UCSD-AML1 (cell line): ENCODE measurements around the gene MUS81.
A peak's percentile ranks its signal among the peaks of the same experiment; 100 is the strongest.
"Not testable (repeated sequence)": the region's sequence is repeated elsewhere in the genome, so short reads cannot be mapped to it uniquely, and the experiment has no call there.

Source experiments
- DNase-seq: peaks from one replicate; lab custom pipeline; 2025; ENCODE audit not compliant: unreplicated experiment; lab: John Stamatoyannopoulos, UW

The MUS81 gene, protein sequence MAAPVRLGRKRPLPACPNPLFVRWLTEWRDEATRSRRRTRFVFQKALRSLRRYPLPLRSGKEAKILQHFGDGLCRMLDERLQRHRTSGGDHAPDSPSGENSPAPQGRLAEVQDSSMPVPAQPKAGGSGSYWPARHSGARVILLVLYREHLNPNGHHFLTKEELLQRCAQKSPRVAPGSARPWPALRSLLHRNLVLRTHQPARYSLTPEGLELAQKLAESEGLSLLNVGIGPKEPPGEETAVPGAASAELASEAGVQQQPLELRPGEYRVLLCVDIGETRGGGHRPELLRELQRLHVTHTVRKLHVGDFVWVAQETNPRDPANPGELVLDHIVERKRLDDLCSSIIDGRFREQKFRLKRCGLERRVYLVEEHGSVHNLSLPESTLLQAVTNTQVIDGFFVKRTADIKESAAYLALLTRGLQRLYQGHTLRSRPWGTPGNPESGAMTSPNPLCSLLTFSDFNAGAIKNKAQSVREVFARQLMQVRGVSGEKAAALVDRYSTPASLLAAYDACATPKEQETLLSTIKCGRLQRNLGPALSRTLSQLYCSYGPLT

DNA sequence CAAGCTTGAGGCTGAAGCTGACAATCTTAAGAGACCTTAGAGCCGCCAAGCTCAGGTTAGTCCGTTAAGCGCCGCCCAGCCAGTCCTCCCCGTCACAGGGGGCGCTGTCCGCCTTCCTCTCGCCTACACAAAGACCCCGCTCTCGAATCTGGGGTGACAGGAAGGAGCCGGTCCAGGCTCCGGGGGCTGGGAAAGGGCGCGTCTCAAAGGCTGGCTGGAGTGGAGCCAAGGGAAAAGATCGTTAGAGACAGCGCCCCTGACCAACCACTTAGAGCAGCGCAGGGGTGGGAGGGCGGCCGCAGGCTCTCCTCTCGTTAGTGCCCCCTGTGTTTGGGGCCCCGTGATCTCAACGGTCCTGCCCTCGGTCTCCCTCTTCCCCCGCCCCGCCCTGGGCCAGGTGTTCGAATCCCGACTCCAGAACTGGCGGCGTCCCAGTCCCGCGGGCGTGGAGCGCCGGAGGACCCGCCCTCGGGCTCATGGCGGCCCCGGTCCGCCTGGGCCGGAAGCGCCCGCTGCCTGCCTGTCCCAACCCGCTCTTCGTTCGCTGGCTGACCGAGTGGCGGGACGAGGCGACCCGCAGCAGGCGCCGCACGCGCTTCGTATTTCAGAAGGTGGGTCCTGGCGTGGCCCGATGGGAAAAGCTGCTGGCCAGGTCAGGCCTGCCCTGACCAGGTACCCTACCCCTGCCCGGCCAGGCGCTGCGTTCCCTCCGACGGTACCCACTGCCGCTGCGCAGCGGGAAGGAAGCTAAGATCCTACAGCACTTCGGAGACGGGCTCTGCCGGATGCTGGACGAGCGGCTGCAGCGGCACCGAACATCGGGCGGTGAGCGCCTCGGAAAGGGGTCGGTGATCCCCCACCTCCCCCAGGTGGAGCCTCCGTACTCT lies at the start of gene MUS81:
Gene MUS81 (plus strand): TSS at position 156 of the 887 bp plus-strand sequence. CDS start 321 bp downstream, at position 477.
- DNase-seq, result peak; percentile 96

DNA sequence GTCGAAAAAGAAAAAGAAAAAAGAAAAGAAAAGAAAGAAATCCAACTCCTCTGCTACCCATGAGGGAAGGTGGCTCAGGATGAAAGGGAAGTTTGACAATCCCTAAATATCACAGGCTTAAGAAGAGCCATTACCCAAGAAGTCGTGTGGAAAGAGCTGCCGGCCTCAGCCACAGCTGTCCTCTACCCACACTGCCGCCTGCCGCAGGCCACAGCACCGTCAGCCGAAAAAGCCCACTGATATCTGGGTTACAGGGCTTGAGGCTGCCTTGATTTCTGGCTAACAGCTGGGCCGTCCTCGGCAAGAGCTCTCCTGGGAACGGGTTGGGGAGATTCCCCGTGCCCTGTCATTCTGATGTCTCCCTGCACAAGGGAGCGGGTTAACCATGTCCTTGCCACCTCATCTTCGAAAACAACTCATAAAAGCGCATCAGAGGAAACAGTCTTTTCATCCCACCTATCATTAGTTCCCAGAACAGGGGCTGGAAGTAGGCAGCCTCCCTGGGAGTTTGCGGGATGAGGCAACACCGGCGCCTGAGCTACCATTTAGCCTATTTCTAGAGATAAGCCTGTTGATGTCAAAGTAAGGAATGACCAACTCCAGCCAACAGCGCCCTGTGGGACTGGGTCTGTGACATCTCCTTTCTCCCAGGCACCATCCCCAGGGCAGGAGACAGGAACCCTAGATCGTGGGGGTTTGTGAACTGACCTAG lies 48.3 kb upstream of the MUS81 start:
- DNase-seq, result no peak

DNA sequence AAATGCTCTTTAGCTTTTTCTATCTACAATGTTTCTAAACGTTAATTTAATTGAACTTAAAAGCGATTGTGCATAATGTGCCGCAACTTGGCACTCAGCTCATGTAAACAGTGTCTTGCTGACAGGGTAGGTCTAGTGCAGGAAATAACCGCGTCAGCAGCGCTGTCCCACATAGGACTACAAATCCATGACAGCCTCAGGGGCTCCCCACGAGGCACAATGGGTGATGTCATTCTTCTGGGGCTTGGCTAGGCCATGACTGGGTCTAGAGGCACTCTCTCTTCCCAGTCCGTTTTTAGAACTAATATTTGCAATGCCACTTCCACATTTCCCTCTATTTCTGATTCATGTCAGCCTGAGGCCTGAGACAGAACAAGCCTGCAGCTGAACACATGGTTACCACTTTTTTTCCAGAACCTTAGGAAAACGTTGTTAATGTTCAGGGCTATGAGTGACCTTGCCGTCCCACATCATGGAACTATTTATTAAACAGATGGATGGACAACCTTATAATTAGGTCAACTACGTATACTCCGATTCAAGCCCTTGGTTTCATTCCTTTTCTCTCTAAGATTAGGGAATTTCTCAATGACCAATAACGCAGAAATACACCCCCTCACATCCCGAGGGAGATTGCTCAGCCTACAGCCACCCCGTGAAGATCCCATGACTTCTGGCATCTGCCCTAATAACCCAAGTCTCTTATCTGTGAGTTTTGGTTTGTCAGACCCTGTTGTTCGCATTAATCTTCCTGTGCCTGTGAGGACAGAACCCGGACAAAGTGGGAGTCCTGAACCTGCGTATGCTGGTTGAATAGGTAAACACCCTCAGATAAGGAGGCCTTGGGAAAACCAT lies 45.9 kb upstream of the MUS81 start:
- no peak for DNase-seq

DNA sequence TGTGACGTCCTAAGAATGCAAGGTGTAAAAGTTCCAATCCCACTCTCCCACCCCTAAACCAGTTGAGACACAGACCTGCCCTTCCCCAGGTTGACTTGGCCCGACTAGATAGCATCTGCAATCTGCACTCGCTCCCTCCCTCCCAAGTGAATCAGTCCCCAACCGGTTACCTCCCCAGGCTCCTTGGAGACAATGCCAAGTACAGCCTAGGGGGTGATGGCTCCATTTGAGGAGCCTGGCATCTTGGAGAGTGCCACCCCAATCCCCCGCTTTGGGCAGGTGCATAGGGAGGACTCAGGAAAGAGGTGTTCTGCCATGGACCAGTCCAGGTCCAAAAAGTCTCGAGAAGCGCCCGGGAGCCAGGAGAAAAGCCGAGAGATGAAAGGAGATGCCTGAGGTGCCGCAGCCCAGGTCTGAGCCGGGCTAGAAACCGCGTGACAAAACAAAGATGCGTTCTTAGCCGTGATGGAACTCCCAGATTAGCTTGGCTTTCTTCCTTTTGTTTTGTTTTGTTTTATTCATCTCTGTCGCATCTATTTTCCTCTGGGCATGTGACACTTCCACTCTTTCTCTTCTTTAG lies 45.2 kb upstream of the MUS81 start:
- DNase-seq, result no peak

DNA sequence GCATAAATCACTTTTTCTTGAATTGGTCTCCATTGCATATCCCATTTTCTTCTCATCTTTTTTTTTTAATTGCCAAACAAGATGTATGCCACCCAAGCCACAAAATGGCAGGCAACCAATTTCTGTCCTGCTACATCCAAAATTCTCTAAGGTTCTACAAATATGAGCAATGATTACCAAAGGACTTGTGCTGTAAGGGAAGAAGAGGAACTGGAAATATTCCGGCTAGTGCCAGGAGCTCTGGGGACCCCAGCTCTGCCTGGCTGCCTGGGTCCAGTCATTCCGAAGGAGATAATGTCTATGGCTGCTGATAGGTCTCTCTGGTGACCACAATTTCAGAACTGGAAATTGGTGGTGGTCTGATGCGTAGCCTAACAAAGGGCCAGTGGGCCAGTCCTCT lies 43.5 kb upstream of the MUS81 start:
- DNase-seq, result no peak

DNA sequence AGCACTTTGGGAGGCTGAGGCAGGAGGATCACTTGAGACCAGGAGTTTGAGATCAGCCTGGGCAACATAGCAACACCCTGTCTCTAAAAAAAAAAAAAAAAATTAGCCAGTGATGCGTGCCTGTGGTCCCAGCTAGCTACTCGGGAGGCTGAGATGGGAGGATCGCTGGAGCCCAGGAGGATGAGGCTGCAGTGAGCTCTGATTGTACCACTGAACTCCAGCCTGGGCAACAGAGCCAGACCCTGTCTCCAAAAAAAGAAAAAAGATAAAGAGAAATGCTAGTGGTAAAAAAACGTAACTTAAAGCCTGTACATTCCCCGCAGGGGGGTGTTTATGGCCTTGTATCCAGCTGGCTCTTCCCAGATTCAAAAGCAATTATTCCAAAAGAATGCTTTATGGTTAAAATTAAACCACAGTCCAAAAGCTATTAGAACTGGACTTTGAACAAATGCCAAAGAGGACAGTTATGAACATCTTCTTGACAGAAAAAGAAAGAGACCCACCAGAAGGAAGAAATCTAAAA lies 42.9 kb upstream of the MUS81 start:
- no peak for DNase-seq

DNA sequence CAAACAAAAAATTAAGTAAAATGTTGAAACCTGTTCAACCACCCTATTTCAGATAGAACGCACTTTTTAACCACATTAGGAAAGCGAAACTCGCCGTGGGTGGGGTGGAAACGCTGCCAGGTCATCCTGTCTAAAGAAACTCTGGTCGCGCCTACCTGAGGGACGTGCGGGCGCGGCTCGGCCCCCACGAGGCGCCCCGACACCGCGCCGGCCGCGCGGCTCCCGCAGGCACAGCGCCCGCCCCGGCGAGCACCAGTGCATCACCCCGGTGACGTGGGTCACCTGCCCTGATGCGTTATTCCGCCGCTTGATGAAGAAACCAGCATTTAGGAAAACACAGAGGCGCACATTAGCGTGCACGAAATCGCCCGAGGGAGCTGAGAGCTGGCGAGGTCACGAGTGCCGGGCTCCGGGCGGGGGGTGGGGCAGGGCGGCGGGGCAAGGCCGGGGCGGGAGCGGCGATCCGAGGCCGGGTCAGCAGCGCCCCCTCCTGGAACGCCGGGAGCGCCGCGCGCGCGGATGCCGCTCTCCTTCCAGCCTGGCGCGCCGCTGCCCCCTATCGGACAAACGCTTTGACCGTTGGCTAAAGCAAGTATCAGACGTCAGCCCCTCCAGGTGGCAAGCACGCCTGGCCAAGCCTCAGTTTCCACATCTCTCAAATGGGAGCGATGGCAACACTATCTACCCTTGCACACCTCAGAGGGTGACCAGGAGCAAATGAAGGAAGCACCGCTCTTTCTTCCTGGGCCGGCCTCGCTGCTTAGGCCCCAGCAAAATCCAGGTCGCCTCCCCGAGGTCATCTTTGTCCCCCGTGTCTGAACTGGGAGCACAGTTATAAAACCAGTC lies 42.2 kb upstream of the MUS81 start:
- DNase-seq, result peak; percentile 91

DNA sequence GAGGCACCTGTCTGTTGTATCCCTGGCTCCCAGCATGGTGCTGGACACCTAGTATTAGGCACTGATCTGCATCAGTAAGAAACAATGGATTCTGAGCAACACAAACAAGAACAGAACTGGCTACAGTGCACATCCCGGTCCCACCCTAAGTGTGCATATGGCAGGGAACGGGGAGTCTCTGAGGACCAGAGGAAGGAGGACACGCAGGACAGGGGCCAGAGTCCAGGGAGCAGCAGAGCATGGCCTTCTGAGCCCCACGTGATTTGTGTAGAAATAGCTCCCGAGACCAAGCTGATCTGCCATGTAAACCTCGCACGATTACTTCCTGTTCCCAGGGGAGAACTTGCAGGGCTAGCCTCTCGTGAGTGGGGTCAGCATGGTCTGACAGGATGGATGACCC lies 39.1 kb upstream of the MUS81 start:
- no peak for DNase-seq

DNA sequence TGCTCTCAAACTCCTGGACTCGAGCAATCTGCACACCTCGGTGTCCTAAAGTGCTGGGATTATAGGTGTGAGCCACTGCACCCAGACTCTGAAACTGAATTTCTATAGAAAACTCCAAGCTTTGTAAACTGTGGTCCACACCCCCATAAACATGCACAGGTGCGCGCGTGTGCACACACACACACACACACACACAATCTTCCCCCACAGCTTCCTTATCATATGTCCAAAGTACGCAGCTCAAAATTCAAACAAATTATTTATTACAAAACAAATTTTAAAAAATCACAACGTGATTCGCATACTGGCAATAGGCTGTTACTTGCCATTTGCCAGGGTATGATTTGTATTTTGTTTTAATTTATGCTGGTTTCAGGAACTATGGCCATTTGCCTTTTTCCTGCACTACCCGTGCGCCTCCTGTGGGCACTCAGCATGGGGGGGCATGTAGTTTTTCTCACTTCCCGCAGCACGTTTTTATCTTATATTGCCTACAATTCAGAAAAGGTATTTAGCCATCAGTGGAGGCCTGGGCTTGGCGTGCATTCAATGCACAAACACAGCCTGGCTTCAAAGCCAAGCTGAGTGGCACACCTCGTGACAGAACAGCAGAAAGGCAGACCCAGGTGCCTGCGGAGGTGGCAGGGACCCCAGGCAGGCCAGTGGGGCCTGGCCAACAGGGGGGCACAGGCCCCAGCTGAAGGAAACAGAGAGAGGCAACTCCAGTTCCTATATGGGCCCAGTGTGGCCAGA lies 37.3 kb upstream of the MUS81 start:
- DNase-seq, result no peak

DNA sequence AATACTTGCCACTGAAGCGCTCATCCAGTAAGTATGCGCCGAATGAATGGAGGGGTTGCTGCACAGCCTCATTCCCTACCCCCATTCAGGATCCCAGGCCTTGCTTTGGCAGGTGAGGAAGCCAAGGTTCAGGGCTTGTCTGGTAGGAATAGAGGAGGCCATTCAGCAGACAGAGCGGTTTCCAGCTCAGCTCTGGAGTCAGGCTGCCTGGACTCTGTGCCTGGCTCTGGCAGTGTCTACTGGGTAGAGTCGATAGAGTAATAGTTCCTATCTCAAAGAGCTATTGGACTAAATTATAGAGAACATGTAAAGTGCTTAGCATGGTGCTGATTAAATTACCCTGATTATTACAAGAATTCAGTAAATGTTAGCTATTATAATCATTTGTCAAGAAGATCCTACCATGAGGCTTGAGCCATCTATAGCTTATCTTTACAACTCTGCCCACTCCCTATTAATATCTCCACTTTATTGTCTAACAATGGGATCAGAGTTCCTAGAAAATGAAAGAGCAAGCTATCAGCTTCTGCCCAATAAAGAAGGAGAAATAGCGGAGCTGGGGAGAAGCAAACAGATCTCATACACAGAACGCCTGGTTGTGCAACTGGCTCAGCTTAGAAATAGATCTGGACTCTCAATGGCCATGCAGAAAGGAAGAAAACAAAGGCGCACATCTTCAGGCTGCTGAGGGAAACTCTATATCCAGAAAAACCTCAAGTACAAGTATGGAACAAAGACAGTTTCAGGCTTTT lies 33.1 kb upstream of the MUS81 start:
- DNase-seq, result no peak

DNA sequence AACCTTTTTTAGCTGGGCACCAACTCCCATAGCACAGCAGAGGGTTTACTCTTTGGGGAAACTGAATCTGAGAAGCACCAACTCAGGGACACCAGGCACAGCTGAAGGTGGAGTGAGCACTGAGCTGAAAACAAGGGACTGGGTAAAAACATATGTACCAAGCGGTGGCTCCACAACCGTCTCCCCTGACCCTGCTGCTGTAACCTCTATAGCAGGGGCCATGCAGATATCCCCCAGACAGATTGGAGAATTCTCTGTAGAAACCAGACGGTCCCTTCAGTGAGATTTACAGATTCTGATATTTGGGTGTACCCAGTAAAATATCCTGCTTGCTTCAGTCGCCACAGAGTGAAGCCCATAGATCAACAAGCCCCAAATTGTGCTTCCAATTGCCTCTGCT lies 30.8 kb upstream of the MUS81 start:
- no peak for DNase-seq

DNA sequence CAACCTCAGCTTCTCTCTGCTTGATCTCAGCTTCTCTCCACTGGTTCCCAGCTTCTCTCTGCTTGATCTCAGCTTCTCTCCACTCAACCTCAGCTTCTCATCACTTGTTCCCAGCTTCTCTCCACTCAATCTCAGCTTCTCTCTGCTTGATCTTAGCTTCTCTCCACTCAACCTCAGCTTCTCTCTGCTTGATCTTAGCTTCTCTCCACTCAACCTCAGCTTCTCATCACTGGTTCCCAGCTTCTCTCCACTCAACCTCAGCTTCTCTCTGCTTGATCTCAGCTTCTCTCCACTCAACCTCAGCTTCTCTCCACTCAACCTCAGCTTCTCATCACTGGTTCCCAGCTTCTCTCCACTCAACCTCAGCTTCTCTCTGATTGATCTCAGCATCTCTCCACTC lies 28.0 kb upstream of the MUS81 start:
- DNase-seq, result not testable (repeated sequence)

DNA sequence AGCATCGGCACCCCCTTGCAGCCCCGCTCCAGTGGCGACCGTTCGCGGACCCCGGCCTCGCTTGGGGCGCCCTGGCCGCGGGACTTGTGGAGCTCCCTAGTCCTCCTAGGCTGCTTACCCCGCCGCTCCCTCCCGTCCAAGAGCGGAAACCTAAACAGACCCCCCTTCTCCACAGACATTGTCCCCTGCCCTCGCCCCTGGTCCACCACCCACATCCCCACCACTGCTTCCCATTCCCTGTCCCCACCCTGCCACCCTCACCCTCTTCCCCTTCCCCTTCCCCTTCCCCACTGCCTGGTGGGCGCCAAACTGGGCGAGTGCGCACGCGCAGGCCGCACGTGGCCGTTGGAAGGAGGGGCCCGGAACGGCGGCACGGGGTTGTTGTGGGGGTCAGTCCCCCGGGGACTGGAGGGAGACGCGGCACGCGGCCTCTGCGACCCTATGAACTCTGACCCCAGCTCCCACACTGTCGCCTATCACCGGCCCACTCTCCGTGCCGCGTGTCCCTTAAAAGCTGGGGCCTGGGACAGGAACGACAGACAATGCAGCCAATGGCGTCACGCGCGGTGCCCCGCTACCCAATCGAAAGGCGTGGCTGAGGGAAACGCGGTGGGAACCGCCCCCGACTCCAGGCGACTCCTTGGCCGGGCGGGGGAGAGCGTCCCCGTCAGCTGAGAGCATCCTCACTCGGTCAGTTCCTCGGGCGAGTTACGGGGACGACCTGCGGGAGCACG lies 26.8 kb upstream of the MUS81 start, which contains the start of gene SNX32:
Gene SNX32 (plus strand): TSS at position 667 of the 734 bp plus-strand sequence. CDS start 103 bp downstream, outside the sequence.
- DNase-seq, result peak; percentile 91

DNA sequence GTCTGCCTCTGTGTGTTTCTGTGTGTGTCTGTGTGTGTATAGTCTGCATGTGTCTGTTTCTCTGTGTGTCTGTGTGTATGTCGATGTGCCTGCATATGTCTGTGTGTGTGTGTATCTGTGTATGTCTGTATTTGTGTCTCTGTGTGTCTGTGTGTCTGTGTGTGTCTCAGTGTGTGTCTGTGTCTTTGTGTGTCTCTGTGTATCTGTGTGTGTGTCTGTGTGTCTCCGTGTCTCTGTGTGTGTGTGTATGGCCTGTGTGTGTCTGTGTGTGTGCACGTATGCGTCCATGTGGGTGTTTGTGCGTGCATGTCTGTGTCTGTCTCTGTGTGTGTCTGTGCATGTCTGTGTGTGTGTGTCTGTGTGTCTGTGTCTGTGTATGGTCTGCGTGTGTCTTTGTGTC lies 26.0 kb upstream of the MUS81 start:
- DNase-seq, result no peak

DNA sequence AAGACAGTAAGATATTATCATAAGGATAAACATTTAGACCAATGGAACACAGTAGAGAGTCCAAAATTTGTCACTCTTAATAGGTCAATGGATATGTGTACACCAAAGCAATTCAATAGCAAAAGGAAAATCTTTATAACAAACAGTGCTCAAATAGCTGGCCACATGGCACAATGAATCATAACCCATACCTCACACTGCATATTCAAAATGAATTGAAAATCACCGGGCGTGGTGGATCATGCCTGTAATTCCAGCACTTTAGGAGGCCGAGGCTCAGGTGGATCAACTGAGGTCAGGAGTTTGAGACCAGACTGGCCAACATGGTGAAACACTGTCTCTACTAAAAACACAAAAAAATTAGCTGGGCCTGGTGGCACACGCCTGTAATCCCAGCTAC lies 18.1 kb upstream of the MUS81 start:
- no peak for DNase-seq

DNA sequence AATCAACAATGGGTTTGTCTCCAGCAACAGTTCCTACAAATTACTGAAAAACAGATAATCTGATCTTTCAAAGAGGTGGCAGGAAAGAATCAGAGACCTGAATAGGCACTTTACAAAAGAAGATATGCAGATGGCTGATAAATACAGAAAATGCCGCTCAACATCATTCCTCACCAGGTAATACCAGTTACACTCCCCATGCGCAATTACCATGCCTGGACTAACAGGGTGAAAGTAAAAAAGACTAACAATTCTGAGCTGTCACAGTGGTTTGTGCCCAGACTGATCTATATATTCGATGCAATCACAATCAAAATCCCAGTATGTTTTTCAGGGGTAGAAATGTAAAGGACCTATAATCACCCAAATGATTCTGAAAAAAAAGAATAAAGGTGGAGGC lies 16.4 kb upstream of the MUS81 start:
- DNase-seq, result no peak
